Measurements from ENCODE around the gene PROP1.
"Not testable (repeated sequence)": the region's sequence is repeated elsewhere in the genome, so short reads cannot be mapped to it uniquely, and the experiment has no call there.

The PROP1 gene

GRCh38 chr5:177982072-177982727 is 13.8 kb downstream of the PROP1 start:
- DNase-seq (ENCODE audit: low read depth, low spot score) = no peak

- no peak for DNase-seq (ENCODE audit: low read depth, low spot score)
Measured at GRCh38 chr5:177981296-177982071, 14.6 kb downstream of the PROP1 start.

GRCh38 chr5:177980743-177981151 is 15.3 kb downstream of the PROP1 start:
- DNase-seq (ENCODE audit: low read depth, low spot score) = no peak

GRCh38 chr5:177977600-177977999 is 18.4 kb downstream of the PROP1 start:
- not testable (repeated sequence) for DNase-seq (ENCODE audit: low read depth, low spot score)

GRCh38 chr5:177973066-177973635 is 22.9 kb downstream of the PROP1 start:
- no peak for DNase-seq (ENCODE audit: low read depth, low spot score)

GRCh38 chr5:177972613-177973012 is 23.4 kb downstream of the PROP1 start:
- no peak for DNase-seq (ENCODE audit: low read depth, low spot score)

- not testable (repeated sequence) for DNase-seq (ENCODE audit: low read depth, low spot score)
Measured at GRCh38 chr5:177972014-177972413, 24.0 kb downstream of the PROP1 start.

GRCh38 chr5:177968661-177969211 is 27.3 kb downstream of the PROP1 start:
- DNase-seq (ENCODE audit: low read depth, low spot score) = no peak

GRCh38 chr5:177967221-177967887 is 28.7 kb downstream of the PROP1 start:
- no peak for DNase-seq (ENCODE audit: low read depth, low spot score)

GRCh38 chr5:177966839-177967166 is 29.2 kb downstream of the PROP1 start:
- DNase-seq (ENCODE audit: low read depth, low spot score) = no peak

- DNase-seq (ENCODE audit: low read depth, low spot score) = no peak
Measured at GRCh38 chr5:177966009-177966838, 29.8 kb downstream of the PROP1 start.

GRCh38 chr5:177964471-177964870 is 31.6 kb downstream of the PROP1 start:
- no peak for DNase-seq (ENCODE audit: low read depth, low spot score)

- DNase-seq (ENCODE audit: low read depth, low spot score) = no peak
Measured at GRCh38 chr5:177963966-177964365, 32.1 kb downstream of the PROP1 start.

GRCh38 chr5:177959315-177959714 is 36.7 kb downstream of the PROP1 start:
- no peak for DNase-seq (ENCODE audit: low read depth, low spot score)

- no peak for DNase-seq (ENCODE audit: low read depth, low spot score)
Measured at GRCh38 chr5:177958696-177959095, 37.3 kb downstream of the PROP1 start.

- DNase-seq (ENCODE audit: low read depth, low spot score) = no peak
Measured at GRCh38 chr5:177957241-177957640, 38.8 kb downstream of the PROP1 start.

GRCh38 chr5:177953101-177953500 is 42.9 kb downstream of the PROP1 start:
- DNase-seq (ENCODE audit: low read depth, low spot score) = not testable (repeated sequence)

GRCh38 chr5:177949656-177950055 is 46.4 kb downstream of the PROP1 start:
- not testable (repeated sequence) for DNase-seq (ENCODE audit: low read depth, low spot score)

GRCh38 chr5:177949065-177949464 is 47.0 kb downstream of the PROP1 start:
- not testable (repeated sequence) for DNase-seq (ENCODE audit: low read depth, low spot score)

GRCh38 chr5:177947912-177948311 is 48.1 kb downstream of the PROP1 start:
- not testable (repeated sequence) for DNase-seq (ENCODE audit: low read depth, low spot score)
